ENCODE measurements around the gene FLYWCH1. TPM values are rescaled to one million over a fixed set of nuclear protein-coding genes. Genes with fewer than 3 reads are reported as not detected.

FLYWCH1 gene
- total and polyA plus RNA-seq, 9 of the 15 experiments (the other 6 are each of a cell fraction or from before 2014, with no cell fraction given) = 0.18 to 33.6 (median 11.3) TPM

GRCh38 chr16:2904100-2904921 is 7.4 kb upstream of the FLYWCH1 start (continued):
- TF ChIP-seq SFPQ (IDR thresholded peaks at IDR 0.05; ENCODE audit: low read depth, low read length) (no peak), HDGF (IDR thresholded peaks at IDR 0.05) (no peak), NBN (IDR thresholded peaks at IDR 0.05; ENCODE audit: low read depth) (0 out of 2 replicates have a peak, but pooled peaks have one; percentile 3), AFF1 (IDR thresholded peaks at IDR 0.05; ENCODE audit: low read depth in 1 of 2, partially characterized antibody in 2 of 2) (no peak), BACH1 (tag; IDR thresholded peaks at IDR 0.05) (no peak), ZNF740 (CRISPR knock-in tag; IDR thresholded peaks at IDR 0.05) (no peak), ZNF740 (tag; IDR thresholded peaks at IDR 0.05) (no peak), ZNF778 (CRISPR knock-in tag; IDR thresholded peaks at IDR 0.05) (no peak), MYNN (IDR thresholded peaks at IDR 0.05) (peak; percentile 12; the same call in 1 of the 2 replicates), MYNN (CRISPR knock-in tag; IDR thresholded peaks at IDR 0.05) (no peak), FOXK2 (conservative IDR thresholded peaks at IDR 0.05 in 1 of 2, IDR thresholded peaks at IDR 0.05 in 1 of 2; ENCODE audit: low read depth in 2 of 2) (no peak), DIDO1 (tag; IDR thresholded peaks at IDR 0.05; ENCODE audit: low read depth) (no peak), ZNF165 (CRISPR knock-in tag; IDR thresholded peaks at IDR 0.05; ENCODE audit: borderline replicate concordance) (no peak), HCFC1 (IDR thresholded peaks at IDR 0.05; ENCODE audit: low read depth, low read length) (peak; percentile 52; the same call in 1 of the 2 replicates), ZMIZ1 (IDR thresholded peaks at IDR 0.05; ENCODE audit: low read depth in 2 of 2, low read length in 2 of 2) (no peak), SLC30A9 (CRISPR knock-in tag; IDR thresholded peaks at IDR 0.05) (no peak), ZBTB8A (IDR thresholded peaks at IDR 0.05; ENCODE audit: partially characterized antibody) (no peak)

Data from K562 (cell line).